ENCODE data around the gene TRRAP. TPM values are rescaled to one million over a fixed set of nuclear protein-coding genes. Genes with fewer than 3 reads are reported as not detected.

The TRRAP gene
- total RNA-seq, 1 experiment from 2014 or later: 55.8 TPM

DNA sequence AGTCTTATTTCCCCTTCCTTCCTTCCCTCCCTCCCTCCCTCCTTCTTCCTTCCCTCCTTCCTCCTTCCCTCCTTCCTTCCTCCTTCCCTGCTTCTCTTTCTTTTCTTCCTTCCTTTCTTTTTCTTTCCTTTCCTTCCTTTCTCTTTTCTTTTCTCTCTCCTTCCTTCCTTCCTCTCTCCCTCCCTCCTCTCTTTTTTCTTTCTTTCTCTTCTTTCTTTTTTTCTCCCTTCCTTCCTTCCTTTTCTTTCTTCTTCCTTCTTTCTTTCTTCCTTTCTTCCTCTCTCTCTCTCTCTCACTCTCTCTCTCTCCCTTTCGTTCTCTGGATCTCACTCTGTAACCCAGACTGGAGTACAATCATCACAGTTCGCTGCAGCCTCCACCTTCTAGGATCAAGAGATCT lies 14.7 kb upstream of the TRRAP start:
- CTCF ChIA-PET: interaction anchor here (0.7 to 1.0 kb wide), 2 partner anchors 15 to 127 kb away, joined by 3 to 11 read pairs; partner anchors contain the start of gene TRRAP
- no peak overlapping the region for H3K4me2 ChIP-seq
- H3K4me1 ChIP-seq (replicated peaks; ENCODE audit: insufficient read depth): peaks cover 19% of the 10 kb centered on the region
- peaks cover 8% of the 10 kb centered on the region; the same call in 1 of the 2 replicates for H3F3A ChIP-seq (ENCODE audit: insufficient read depth, low read depth)
- H2AFZ ChIP-seq: no peak overlapping the region
- no peaks in the 10 kb centered on the region for H4K20me1 ChIP-seq (ENCODE audit: insufficient read depth)
- intact Hi-C loops (cut with micrococcal nuclease; ENCODE audit: unreplicated experiment): no loop called here
- H3K27ac ChIP-seq: no peak overlapping the region
- H3K9me2 ChIP-seq (ENCODE audit: insufficient read depth): no peaks in the 10 kb centered on the region
- no peak overlapping the region for H3K4me3 ChIP-seq
- no TSS peak for BruUV-seq (replicated peaks)
- no peaks in the 10 kb centered on the region for H3K27me3 ChIP-seq (ENCODE audit: insufficient read depth, low read depth)
- no peaks in the 10 kb centered on the region for H3K9me3 ChIP-seq (ENCODE audit: insufficient read depth, low read depth)
- H3K79me2 ChIP-seq (ENCODE audit: low read depth): no peaks in the 10 kb centered on the region
- no peak for DNase-seq
- TF ChIP-seq EZH2 (IDR thresholded peaks at IDR 0.05; ENCODE audit: low read depth): no peak
- TF ChIP-seq, protein P1, sequence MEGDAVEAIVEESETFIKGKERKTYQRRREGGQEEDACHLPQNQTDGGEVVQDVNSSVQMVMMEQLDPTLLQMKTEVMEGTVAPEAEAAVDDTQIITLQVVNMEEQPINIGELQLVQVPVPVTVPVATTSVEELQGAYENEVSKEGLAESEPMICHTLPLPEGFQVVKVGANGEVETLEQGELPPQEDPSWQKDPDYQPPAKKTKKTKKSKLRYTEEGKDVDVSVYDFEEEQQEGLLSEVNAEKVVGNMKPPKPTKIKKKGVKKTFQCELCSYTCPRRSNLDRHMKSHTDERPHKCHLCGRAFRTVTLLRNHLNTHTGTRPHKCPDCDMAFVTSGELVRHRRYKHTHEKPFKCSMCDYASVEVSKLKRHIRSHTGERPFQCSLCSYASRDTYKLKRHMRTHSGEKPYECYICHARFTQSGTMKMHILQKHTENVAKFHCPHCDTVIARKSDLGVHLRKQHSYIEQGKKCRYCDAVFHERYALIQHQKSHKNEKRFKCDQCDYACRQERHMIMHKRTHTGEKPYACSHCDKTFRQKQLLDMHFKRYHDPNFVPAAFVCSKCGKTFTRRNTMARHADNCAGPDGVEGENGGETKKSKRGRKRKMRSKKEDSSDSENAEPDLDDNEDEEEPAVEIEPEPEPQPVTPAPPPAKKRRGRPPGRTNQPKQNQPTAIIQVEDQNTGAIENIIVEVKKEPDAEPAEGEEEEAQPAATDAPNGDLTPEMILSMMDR (conservative IDR thresholded peaks at IDR 0.05): no peak
- POLR2A ChIA-PET (ENCODE audit: unreplicated experiment): no interaction called here
- no peaks in the 10 kb centered on the region for H3K36me3 ChIP-seq (ENCODE audit: low read depth)

DNA sequence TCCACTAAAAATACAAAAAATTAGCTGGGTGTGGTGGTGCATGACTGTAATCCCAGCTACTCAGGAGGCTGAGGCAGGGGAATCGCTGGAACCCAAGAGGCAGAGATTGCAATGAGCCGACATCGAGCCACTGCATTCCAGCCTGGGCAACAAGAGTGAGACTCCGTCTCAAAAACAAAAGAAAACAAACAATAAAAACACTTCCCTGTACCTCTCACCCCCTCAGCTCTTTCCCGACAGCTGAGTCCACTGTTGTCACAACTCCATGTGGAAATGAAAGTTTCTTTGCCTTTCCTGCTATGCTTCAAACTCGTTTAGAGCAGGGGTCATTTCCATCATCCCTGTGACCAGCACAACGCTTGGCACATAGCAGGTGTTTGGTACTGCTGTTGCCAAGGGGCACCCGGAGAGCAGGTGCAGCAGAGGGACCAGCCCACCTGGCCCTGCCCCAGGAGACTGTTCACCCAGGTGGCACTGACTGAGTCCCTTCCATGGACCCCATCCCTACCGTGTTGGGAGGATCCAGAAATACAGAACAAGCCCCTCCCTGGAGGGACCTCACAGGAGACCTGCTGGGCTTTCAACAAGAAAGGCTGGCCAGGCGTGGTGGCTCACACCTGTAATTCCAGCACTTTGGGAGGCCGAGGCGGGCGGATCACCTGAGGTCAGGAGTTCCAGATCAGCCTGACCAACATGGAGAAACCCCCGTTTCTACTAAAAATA lies 13.4 kb upstream of the TRRAP start:
- ChIA-PET POLR2A (ENCODE audit: unreplicated experiment) (no interaction called here), CTCF (interaction anchor here (1.0 kb wide), 1 partner anchor 14 kb away, joined by 3 read pairs; the partner anchor contains the start of gene TRRAP)
- no peaks in the 10 kb centered on the region for H3K9me3 ChIP-seq (ENCODE audit: insufficient read depth, low read depth)
- no peaks in the 10 kb centered on the region for H4K20me1 ChIP-seq (ENCODE audit: insufficient read depth)
- no peaks in the 10 kb centered on the region for H3K27me3 ChIP-seq (ENCODE audit: insufficient read depth, low read depth)
- no peak overlapping the region for H3K4me3 ChIP-seq
- TF ChIP-seq EZH2 (IDR thresholded peaks at IDR 0.05; ENCODE audit: low read depth): no peak
- TF ChIP-seq, protein P1 (conservative IDR thresholded peaks at IDR 0.05): no peak
- peak overlapping the region; percentile 51 for H3K4me2 ChIP-seq
- H3K9me2 ChIP-seq (ENCODE audit: insufficient read depth): no peaks in the 10 kb centered on the region
- peaks cover 13% of the 10 kb centered on the region; the same call in 1 of the 2 replicates for H3F3A ChIP-seq (ENCODE audit: insufficient read depth, low read depth)
- intact Hi-C loops (cut with micrococcal nuclease; ENCODE audit: unreplicated experiment): loop anchor here (5.0 kb wide), 1 partner anchor 583 kb away; the partner anchor contains the start of gene BRI3
- no peaks in the 10 kb centered on the region for H3K36me3 ChIP-seq (ENCODE audit: low read depth)
- no peak overlapping the region for H2AFZ ChIP-seq
- H3K4me1 ChIP-seq (replicated peaks; ENCODE audit: insufficient read depth): peaks cover 19% of the 10 kb centered on the region
- H3K27ac ChIP-seq: peak overlapping the region; percentile 78
- peak; percentile 39 to 83 for DNase-seq
- H3K79me2 ChIP-seq (ENCODE audit: low read depth): no peaks in the 10 kb centered on the region
- BruUV-seq (replicated peaks): no TSS peak

DNA sequence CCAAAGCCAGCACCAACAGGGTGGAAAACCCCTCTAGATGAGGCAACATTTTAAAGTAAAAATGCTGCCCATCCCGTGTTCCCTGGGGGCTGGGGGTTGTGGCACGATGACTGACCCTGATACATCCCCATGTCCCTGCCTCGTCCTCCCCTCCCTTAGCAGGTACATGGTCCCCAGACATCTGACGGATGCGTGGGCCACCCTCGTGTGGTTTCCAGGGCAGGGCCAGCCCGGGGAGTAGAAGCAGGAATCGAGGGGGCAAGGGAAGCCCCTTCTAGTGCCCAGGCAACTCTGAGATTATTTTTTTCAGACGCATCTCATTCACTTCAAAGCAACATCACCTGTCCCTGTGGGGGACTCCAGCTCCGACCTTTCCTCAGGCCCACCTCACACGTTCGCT lies 12.0 kb upstream of the TRRAP start:
- intact Hi-C loops (cut with micrococcal nuclease; ENCODE audit: unreplicated experiment): loop anchor here (5.0 kb wide), 1 partner anchor 584 kb away; the partner anchor contains the start of gene BRI3
- H2AFZ ChIP-seq: no peak overlapping the region
- no peaks in the 10 kb centered on the region for H3K79me2 ChIP-seq (ENCODE audit: low read depth)
- H3K9me2 ChIP-seq (ENCODE audit: insufficient read depth): no peaks in the 10 kb centered on the region
- no peak for DNase-seq
- no TSS peak for BruUV-seq (replicated peaks)
- H3K27me3 ChIP-seq (ENCODE audit: insufficient read depth, low read depth): no peaks in the 10 kb centered on the region
- H3K4me1 ChIP-seq (replicated peaks; ENCODE audit: insufficient read depth): peaks cover 19% of the 10 kb centered on the region
- H3K4me2 ChIP-seq: no peak overlapping the region
- ChIA-PET CTCF (interaction anchor here (0.6 kb wide), 1 partner anchor 23 kb away, joined by 4 read pairs; no protein-coding TSS in a partner anchor), POLR2A (ENCODE audit: unreplicated experiment) (no interaction called here)
- no peaks in the 10 kb centered on the region for H4K20me1 ChIP-seq (ENCODE audit: insufficient read depth)
- H3K27ac ChIP-seq: no peak overlapping the region
- TF ChIP-seq EZH2 (IDR thresholded peaks at IDR 0.05; ENCODE audit: low read depth): no peak
- TF ChIP-seq, protein P1 (conservative IDR thresholded peaks at IDR 0.05): no peak
- H3K36me3 ChIP-seq (ENCODE audit: low read depth): no peaks in the 10 kb centered on the region
- no peak overlapping the region for H3K4me3 ChIP-seq
- H3F3A ChIP-seq (ENCODE audit: insufficient read depth, low read depth): peaks cover 13% of the 10 kb centered on the region; the same call in 1 of the 2 replicates
- H3K9me3 ChIP-seq (ENCODE audit: insufficient read depth, low read depth): no peaks in the 10 kb centered on the region
